Stimulated activated CD8-positive, alpha-beta memory T cell treated with anti-CD3 and anti-CD28 coated beads, Interleukin-4, amount 100 ng/mL, for 48 hours (primary cell): ENCODE data around the gene FOXB1.
A peak's percentile ranks its signal among the peaks of the same experiment; 100 is the strongest.

Experiments used
- DNase-seq: peaks from one replicate; pipeline ENCODE4 v3.0.0-alpha.2; 2020

FOXB1 gene

GRCh38 chr15:59999612-60000112 lies 4.4 kb upstream of the FOXB1 start:
- DNase-seq, result no peak

- no peak for DNase-seq
Observed at GRCh38 chr15:60000113-60000823, 3.8 kb upstream of the FOXB1 start.

- DNase-seq, result no peak
Observed at GRCh38 chr15:60000824-60001609, 3.1 kb upstream of the FOXB1 start.

- no peak for DNase-seq
Observed at GRCh38 chr15:60001610-60002527, 2.2 kb upstream of the FOXB1 start.

GRCh38 chr15:60002528-60003218 lies 1.4 kb upstream of the FOXB1 start:
- no peak for DNase-seq

- DNase-seq, result no peak
Observed at GRCh38 chr15:60003243-60004008, 685 bp upstream of the FOXB1 start.

GRCh38 chr15:60004846-60005351 lies 788 bp downstream of the FOXB1 start:
- DNase-seq, result peak; percentile 56

GRCh38 chr15:60005352-60006202 lies 1.5 kb downstream of the FOXB1 start:
- DNase-seq, result peak; percentile 39

GRCh38 chr15:60006203-60006862 lies 2.2 kb downstream of the FOXB1 start:
- peak; percentile 77 for DNase-seq

- DNase-seq, result no peak
Observed at GRCh38 chr15:60006873-60007272, 2.8 kb downstream of the FOXB1 start.

- DNase-seq, result no peak
Observed at GRCh38 chr15:60009124-60009960, 5.2 kb downstream of the FOXB1 start.

- no peak for DNase-seq
Observed at GRCh38 chr15:60009980-60010732, 6.0 kb downstream of the FOXB1 start.

- DNase-seq, result no peak
Observed at GRCh38 chr15:60010858-60011257, 6.7 kb downstream of the FOXB1 start.

- no peak for DNase-seq
Observed at GRCh38 chr15:60012695-60013094, 8.6 kb downstream of the FOXB1 start.

GRCh38 chr15:60017538-60018520 lies 13.7 kb downstream of the FOXB1 start:
- DNase-seq, result no peak

- DNase-seq, result no peak
Observed at GRCh38 chr15:60020736-60021135, 16.6 kb downstream of the FOXB1 start.
